ENCODE results near the gene SPRN.

SPRN gene

DNA sequence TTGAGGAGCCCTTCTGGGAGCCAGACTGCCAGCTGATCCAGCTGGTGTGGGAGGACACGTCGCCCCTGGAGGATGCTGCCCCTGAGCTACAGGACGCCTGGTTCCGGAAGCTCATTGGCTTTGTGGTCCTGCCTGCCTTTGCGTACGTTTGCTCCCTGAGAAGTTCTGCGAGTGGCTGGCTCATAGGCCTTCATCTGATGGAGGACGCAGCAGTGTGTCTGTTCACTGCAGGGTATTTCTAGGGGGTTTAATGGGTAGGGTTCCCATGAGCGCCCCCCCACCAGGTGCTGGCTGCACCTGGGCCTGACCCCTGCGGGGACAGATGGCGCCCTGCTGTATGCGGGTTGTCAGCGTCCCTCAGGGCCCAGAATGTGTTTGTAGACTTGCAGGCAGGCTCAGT is 40.4 kb downstream of the SPRN start:
- TF ChIP-seq POLR2AphosphoS5 (IDR thresholded peaks at IDR 0.05; ENCODE audit: low read depth) (no peak), GABPA (IDR thresholded peaks at IDR 0.05; ENCODE audit: low read depth) (no peak), SPI1 (IDR thresholded peaks at IDR 0.05; ENCODE audit: borderline replicate concordance, low read depth) (no peak), REST (IDR thresholded peaks at IDR 0.05; ENCODE audit: insufficient replicate concordance, low read depth) (no peak)
- TF ChIP-seq, protein P1, sequence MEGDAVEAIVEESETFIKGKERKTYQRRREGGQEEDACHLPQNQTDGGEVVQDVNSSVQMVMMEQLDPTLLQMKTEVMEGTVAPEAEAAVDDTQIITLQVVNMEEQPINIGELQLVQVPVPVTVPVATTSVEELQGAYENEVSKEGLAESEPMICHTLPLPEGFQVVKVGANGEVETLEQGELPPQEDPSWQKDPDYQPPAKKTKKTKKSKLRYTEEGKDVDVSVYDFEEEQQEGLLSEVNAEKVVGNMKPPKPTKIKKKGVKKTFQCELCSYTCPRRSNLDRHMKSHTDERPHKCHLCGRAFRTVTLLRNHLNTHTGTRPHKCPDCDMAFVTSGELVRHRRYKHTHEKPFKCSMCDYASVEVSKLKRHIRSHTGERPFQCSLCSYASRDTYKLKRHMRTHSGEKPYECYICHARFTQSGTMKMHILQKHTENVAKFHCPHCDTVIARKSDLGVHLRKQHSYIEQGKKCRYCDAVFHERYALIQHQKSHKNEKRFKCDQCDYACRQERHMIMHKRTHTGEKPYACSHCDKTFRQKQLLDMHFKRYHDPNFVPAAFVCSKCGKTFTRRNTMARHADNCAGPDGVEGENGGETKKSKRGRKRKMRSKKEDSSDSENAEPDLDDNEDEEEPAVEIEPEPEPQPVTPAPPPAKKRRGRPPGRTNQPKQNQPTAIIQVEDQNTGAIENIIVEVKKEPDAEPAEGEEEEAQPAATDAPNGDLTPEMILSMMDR (IDR thresholded peaks at IDR 0.05; ENCODE audit: insufficient read depth, low read length): no peak

GRCh38 chr10:133383551-133383950 is 40.9 kb downstream of the SPRN start:
- peaks cover 4% of the 10 kb centered on the region for H3K27me3 ChIP-seq (ENCODE audit: insufficient read depth, poor library complexity, severe bottlenecking)
- H3K27ac ChIP-seq (replicated peaks): no peak overlapping the region
- no peak overlapping the region for H3K4me3 ChIP-seq (replicated peaks; ENCODE audit: insufficient read depth, low read length)
- DNase-seq (ENCODE audit: low read depth in 1 of 2, low spot score in 1 of 2): no peak
- TF ChIP-seq SPI1 (IDR thresholded peaks at IDR 0.05; ENCODE audit: borderline replicate concordance, low read depth): no peak
- no peak for TF ChIP-seq POLR2AphosphoS5 (IDR thresholded peaks at IDR 0.05; ENCODE audit: low read depth)
- TF ChIP-seq, protein P1 (IDR thresholded peaks at IDR 0.05; ENCODE audit: insufficient read depth, low read length): no peak
- no peak for TF ChIP-seq GABPA (IDR thresholded peaks at IDR 0.05; ENCODE audit: low read depth)
- no peak for TF ChIP-seq REST (IDR thresholded peaks at IDR 0.05; ENCODE audit: insufficient replicate concordance, low read depth)

More for the DNA sequence above, 40.4 kb downstream of the SPRN start:
- Histone ChIP-seq H3K4me3 (replicated peaks; ENCODE audit: insufficient read depth, low read length) (no peak overlapping the region), H3K27ac (replicated peaks) (no peak overlapping the region), H3K27me3 (ENCODE audit: insufficient read depth, poor library complexity, severe bottlenecking) (peaks cover 4% of the 10 kb centered on the region)
- DNase-seq (ENCODE audit: low read depth in 1 of 2, low spot score in 1 of 2): no peak

DNA sequence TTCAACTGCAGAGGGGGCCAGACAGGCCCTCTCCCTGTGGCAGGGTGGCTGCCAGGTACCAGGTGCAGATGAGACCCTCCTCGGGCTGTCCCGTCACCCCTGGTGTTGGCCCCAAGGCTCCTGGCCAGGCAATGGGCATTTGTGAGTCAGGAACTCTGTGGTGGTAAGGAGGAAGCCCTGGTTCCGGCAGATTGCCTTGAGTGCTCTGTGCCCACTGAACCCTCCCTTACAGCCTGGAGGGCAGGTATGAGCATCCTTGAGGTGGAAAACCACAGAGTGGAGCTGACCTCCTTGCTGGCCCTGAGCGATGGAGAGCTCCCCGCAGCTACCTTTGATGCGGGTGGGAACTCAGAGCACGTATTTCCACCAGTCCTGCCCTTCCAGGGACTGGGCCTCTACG is 43.4 kb downstream of the SPRN start:
- DNase-seq (ENCODE audit: low read depth in 1 of 2, low spot score in 1 of 2): no peak
- TF ChIP-seq, protein P1 (IDR thresholded peaks at IDR 0.05; ENCODE audit: insufficient read depth, low read length): no peak
- no peak for TF ChIP-seq REST (IDR thresholded peaks at IDR 0.05; ENCODE audit: insufficient replicate concordance, low read depth)
- no peak for TF ChIP-seq POLR2AphosphoS5 (IDR thresholded peaks at IDR 0.05; ENCODE audit: low read depth)
- no peak for TF ChIP-seq SPI1 (IDR thresholded peaks at IDR 0.05; ENCODE audit: borderline replicate concordance, low read depth)
- no peak for TF ChIP-seq GABPA (IDR thresholded peaks at IDR 0.05; ENCODE audit: low read depth)
- Histone ChIP-seq H3K27me3 (ENCODE audit: insufficient read depth, poor library complexity, severe bottlenecking) (peaks cover 4% of the 10 kb centered on the region), H3K4me3 (replicated peaks; ENCODE audit: insufficient read depth, low read length) (no peak overlapping the region), H3K27ac (replicated peaks) (no peak overlapping the region)
